SK-N-SH (cell line): ENCODE data around the gene MSL1. TPM values are rescaled to one million over a fixed set of nuclear protein-coding genes. Genes with fewer than 3 reads are reported as not detected.

Source experiments
- CTCF ChIA-PET: fragments of 300-600, 350-600 bp; formaldehyde crosslinking; extraction: SDS; loops from one replicate; lab custom pipeline; 2021; lab: Yijun Ruan, JAX
- POLR2A ChIA-PET: fragments of 350-600 bp; sonication (Branson Sonifier 250); formaldehyde crosslinking; extraction: SDS; loops from one replicate; lab custom pipeline; 2020; ENCODE audit warnings: antibody characterized with exemption, inconsistent platforms; lab: Yijun Ruan, JAX
- DNase-seq: peaks from one replicate; pipeline ENCODE4 v3.0.0; 2012
- H2AFZ ChIP-seq: fragments of 200-600 bp; sonication (generic); 2 replicates; pipeline ENCODE4 v1.8.1; 2016; ENCODE audit warnings: antibody characterized with exemption, mild to moderate bottlenecking, low read depth
- H3F3A ChIP-seq: fragments of 200-600 bp; sonication (generic); replicated peaks from 2 replicates; pipeline ENCODE3; 2016; ENCODE audit warnings: antibody characterized with exemption, mild to moderate bottlenecking; ENCODE audit not compliant: insufficient read depth
- H3K27ac ChIP-seq, 2 experiments: fragments of 200-500 bp in 1 of 2; fragments of 200-600 bp in 1 of 2; sonication (Bioruptor generic) in 1 of 2; sonication (generic), shearing (Covaris generic) in 1 of 2; 2 replicates each; pipeline versions ENCODE4 v1.5.1 to v1.6.1; 2014 to 2016; ENCODE audit warnings: low read depth in 2 of 2, inconsistent platforms in 1 of 2, low read length in 1 of 2, mild to moderate bottlenecking in 1 of 2, mixed read lengths in 1 of 2
- H3K27me3 ChIP-seq: fragments of 200-600 bp; sonication (generic), shearing (Covaris generic); 2 replicates; pipeline ENCODE4 v1.6.1; 2016; ENCODE audit warnings: mixed run types; ENCODE audit not compliant: insufficient read depth
- H3K36me3 ChIP-seq, 2 experiments: fragments of 200-500 bp in 1 of 2; fragments of 200-600 bp in 1 of 2; sonication (Bioruptor generic) in 1 of 2; sonication (generic) in 1 of 2; replicated peaks in 1 of 2; 2 replicates each; pipeline versions ENCODE3 to v1.5.1; 2014 to 2016; ENCODE audit warnings: low read length in 1 of 2, mild to moderate bottlenecking in 1 of 2; ENCODE audit not compliant: insufficient read depth in 2 of 2, control insufficient read depth in 1 of 2
- H3K4me1 ChIP-seq, 2 experiments: fragments of 200-500 bp in 1 of 2; fragments of 200-600 bp in 1 of 2; sonication (Bioruptor generic) in 1 of 2; sonication (generic), shearing (Covaris generic) in 1 of 2; 2 replicates each; pipeline versions ENCODE4 v1.5.1 to v1.6.1; 2014 to 2016; ENCODE audit warnings: low read depth in 1 of 2, low read length in 1 of 2, mixed run types in 1 of 2; ENCODE audit not compliant: insufficient read depth in 2 of 2, control insufficient read depth in 1 of 2
- H3K4me2 ChIP-seq: fragments of 200-600 bp; sonication (generic), shearing (Covaris generic); 2 replicates; pipeline ENCODE4 v1.6.1; 2017; ENCODE audit warnings: mixed run types
- H3K4me3 ChIP-seq, 2 experiments: fragments of 200-500 bp in 1 of 2; fragments of 200-600 bp in 1 of 2; sonication (Bioruptor generic) in 1 of 2; sonication (generic), shearing (Covaris generic) in 1 of 2; 2 replicates each; pipeline versions ENCODE4 v1.5.1 to v1.8.1; 2014 to 2016; ENCODE audit warnings: low read depth in 2 of 2, inconsistent platforms in 1 of 2, low read length in 1 of 2, mild to moderate bottlenecking in 1 of 2, mixed read lengths in 1 of 2, moderate library complexity in 1 of 2
- H3K79me2 ChIP-seq: fragments of 200-600 bp; sonication (generic); 2 replicates; pipeline ENCODE4 v1.8.1; 2017; ENCODE audit warnings: mild to moderate bottlenecking; ENCODE audit not compliant: insufficient read depth
- H3K9ac ChIP-seq: fragments of 200-600 bp; sonication (generic); 2 replicates; pipeline ENCODE4 v1.6.1; 2017; ENCODE audit warnings: mixed run types
- H3K9me2 ChIP-seq: fragments of 200-600 bp; sonication (generic); 2 replicates; pipeline ENCODE4 v1.6.1; 2017; ENCODE audit warnings: mixed run types
- H3K9me3 ChIP-seq: fragments of 200-600 bp; sonication (generic); 2 replicates; pipeline ENCODE4 v1.6.1; 2017; ENCODE audit warnings: mixed run types, mild to moderate bottlenecking, moderate library complexity
- H4K20me1 ChIP-seq: fragments of 200-600 bp; sonication (generic); 2 replicates; pipeline ENCODE4 v1.6.1; 2017; ENCODE audit warnings: mild to moderate bottlenecking, mixed run types; ENCODE audit not compliant: insufficient read depth
- CHD2 ChIP-seq: fragments of 150-350 bp; IDR thresholded peaks from 2 replicates; pipeline ENCODE4 v1.6.1; 2018; ENCODE audit warnings: low read length; ENCODE audit not compliant: partially characterized antibody
- EZH2phosphoT487 ChIP-seq: fragments of 200-600 bp; sonication (generic); IDR thresholded peaks from 2 replicates; pipeline ENCODE4 v1.6.1; 2017; ENCODE audit warnings: low read depth, mixed run types, mild to moderate bottlenecking, antibody characterized with exemption, moderate library complexity, borderline replicate concordance
- FOSL2 ChIP-seq: IDR thresholded peaks from 2 replicates; pipeline ENCODE4 v1.4.0; 2012; ENCODE audit warnings: low read depth, mild to moderate bottlenecking, moderate library complexity, borderline replicate concordance
- GABPA ChIP-seq: IDR thresholded peaks from 2 replicates; pipeline ENCODE4 v1.4.0; 2012; ENCODE audit warnings: low read depth, mild to moderate bottlenecking
- JUND ChIP-seq: IDR thresholded peaks from 2 replicates; pipeline ENCODE4 v1.4.0; 2012
- MXI1 ChIP-seq: IDR thresholded peaks from 2 replicates; pipeline ENCODE4 v1.6.1; 2012; ENCODE audit warnings: mild to moderate bottlenecking, low read depth, low read length, improper control_type of control experiment
- NFIC ChIP-seq: IDR thresholded peaks from 2 replicates; pipeline ENCODE4 v1.4.0; 2012; ENCODE audit warnings: borderline replicate concordance
- NRF1 ChIP-seq: IDR thresholded peaks from 2 replicates; pipeline ENCODE4 v1.6.1; 2012; ENCODE audit warnings: low read depth, mild to moderate bottlenecking, low read length
- RAD21 ChIP-seq: IDR thresholded peaks from 2 replicates; pipeline ENCODE4 v1.6.1; 2012; ENCODE audit warnings: mild to moderate bottlenecking, low read length
- RCOR1 ChIP-seq: fragments of 150-350 bp; IDR thresholded peaks from 2 replicates; pipeline ENCODE4 v1.6.1; 2017; ENCODE audit warnings: antibody characterized with exemption, low read length
- RXRA ChIP-seq: IDR thresholded peaks from 2 replicates; pipeline ENCODE4 v1.4.0; 2012; ENCODE audit warnings: low read depth, mild to moderate bottlenecking, borderline replicate concordance
- SIN3A ChIP-seq: IDR thresholded peaks from 2 replicates; pipeline ENCODE4 v1.6.1; 2012; ENCODE audit warnings: low read depth, mild to moderate bottlenecking, low read length, moderate library complexity, borderline replicate concordance
- TCF12 ChIP-seq: IDR thresholded peaks from 2 replicates; pipeline ENCODE4 v1.4.0; 2012
- WGBS: methylation state at CpG from one replicate; pipeline ENCODE4 v1.1.6; 2017; ENCODE audit warnings: low lambda C conversion rate; 5-methylcytosine and 5-hydroxymethylcytosine counted together
- polyA plus RNA-seq, 3 experiments: library from polyadenylated mRNA; depleted of rRNA; stranded (reverse); fragments of >200 nt; gene quantifications; 2 replicates each; pipeline ENCODE4 v1.2.3, GENCODE V29; 2012
- TF ChIP-seq, protein P1 (sequence below): fragments of 200-600 bp; sonication (generic); IDR thresholded peaks from 2 replicates; pipeline ENCODE4 v1.6.1; 2017; ENCODE audit warnings: antibody characterized with exemption, mild to moderate bottlenecking, moderate library complexity
- TF ChIP-seq, protein P2 (sequence below): IDR thresholded peaks from 2 replicates; pipeline ENCODE4 v1.4.0; 2012; ENCODE audit warnings: low read depth
- TF ChIP-seq, protein P3 (sequence below): fragments of 150-350 bp; IDR thresholded peaks from 2 replicates; pipeline ENCODE4 v1.6.1; 2016; ENCODE audit warnings: mild to moderate bottlenecking, low read depth, low read length
- TF ChIP-seq, protein P4 (sequence below): IDR thresholded peaks from 2 replicates; pipeline ENCODE4 v1.4.0; 2012; ENCODE audit warnings: low read depth, borderline replicate concordance
- TF ChIP-seq, protein P5 (sequence below): fragments of 150-350 bp; IDR thresholded peaks from 2 replicates; pipeline ENCODE4 v1.6.1; 2017; ENCODE audit warnings: antibody characterized with exemption, low read length, low read depth, borderline replicate concordance
- TF ChIP-seq, protein P6 (sequence below): IDR thresholded peaks from 2 replicates; pipeline ENCODE4 v1.4.0; 2012; ENCODE audit warnings: low read depth, borderline replicate concordance

MSL1 gene
- polyA plus RNA-seq, 1 of the 3 experiments (the other 2 are of a cell fraction) = 30.2 TPM

DNA sequence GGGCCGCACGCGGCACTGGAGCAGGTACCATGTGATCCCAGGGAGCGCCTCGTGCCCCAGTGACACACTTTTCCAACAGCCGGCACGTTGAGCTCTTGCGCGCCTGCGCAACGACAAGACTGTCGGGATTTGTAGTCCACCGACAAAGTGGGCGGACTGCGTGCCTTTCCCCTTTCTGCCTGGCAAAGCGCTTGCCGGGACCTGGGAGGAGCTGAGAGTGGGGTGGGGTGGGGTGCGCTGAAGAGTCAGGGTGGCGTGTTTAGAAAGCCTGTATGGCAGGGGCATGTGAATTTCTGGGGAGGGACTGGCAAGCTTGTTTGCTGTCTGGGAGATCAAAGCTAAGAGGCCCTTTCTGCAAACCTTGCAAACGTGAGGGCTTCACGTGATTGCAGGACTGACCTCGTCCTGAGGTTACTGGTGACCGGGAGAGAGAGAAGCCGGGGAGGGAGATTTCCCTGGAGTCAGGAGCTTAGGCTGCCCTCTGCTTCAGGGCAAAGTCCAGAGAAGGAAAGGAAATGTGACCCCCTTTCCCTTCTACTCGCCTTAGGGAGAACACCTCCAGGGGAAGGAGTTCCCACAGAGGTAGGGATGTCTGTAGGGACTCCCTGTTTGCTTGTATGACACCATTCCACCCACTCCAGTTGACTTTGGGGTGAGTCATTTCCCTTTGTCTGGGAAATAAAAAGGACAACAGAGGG is 21.0 kb upstream of the MSL1 start:
- Histone ChIP-seq H3K36me3 (peaks cover 10 to 15% of the 10 kb centered on the region in 2 experiments), H3K4me2 (peak overlapping the region; percentile 96), H3F3A (peaks cover 7% of the 10 kb centered on the region), H3K4me1 (peaks cover 14 to 28% of the 10 kb centered on the region in 2 experiments; a peak in 1 of 4 replicates), H3K27ac (peak overlapping the region; percentile 70 to 95), H4K20me1 (0 out of 2 replicates have a peak, but pooled peaks cover 5% of the 10 kb centered on the region), H3K27me3 (no peaks in the 10 kb centered on the region), H3K79me2 (peaks cover 31% of the 10 kb centered on the region), H3K9me3 (no peaks in the 10 kb centered on the region), H3K4me3 (peak overlapping the region; percentile 73 to 96), H2AFZ (peak overlapping the region; percentile 60; the same call in 1 of the 2 replicates), H3K9ac (peak overlapping the region; percentile 99), H3K9me2 (no peaks in the 10 kb centered on the region)
- peak; percentile 95 for DNase-seq
- CTCF ChIA-PET = interaction anchor here (0.9 to 12.5 kb wide), 10 partner anchors 11 to 122 kb away, joined by 3 to 98 read pairs (median 6); partner anchors contain the start of gene THRA
- WGBS = 1% methylated on average over 24 of the region's 25 CpGs
- POLR2A ChIA-PET = interaction anchor here (0.6 to 3.3 kb wide), 5 partner anchors 9 to 66 kb away, joined by 3 to 25 read pairs (median 4); partner anchors contain the start of gene CASC3
- peak; percentile 70 for TF ChIP-seq JUND
- TF ChIP-seq, protein P1, sequence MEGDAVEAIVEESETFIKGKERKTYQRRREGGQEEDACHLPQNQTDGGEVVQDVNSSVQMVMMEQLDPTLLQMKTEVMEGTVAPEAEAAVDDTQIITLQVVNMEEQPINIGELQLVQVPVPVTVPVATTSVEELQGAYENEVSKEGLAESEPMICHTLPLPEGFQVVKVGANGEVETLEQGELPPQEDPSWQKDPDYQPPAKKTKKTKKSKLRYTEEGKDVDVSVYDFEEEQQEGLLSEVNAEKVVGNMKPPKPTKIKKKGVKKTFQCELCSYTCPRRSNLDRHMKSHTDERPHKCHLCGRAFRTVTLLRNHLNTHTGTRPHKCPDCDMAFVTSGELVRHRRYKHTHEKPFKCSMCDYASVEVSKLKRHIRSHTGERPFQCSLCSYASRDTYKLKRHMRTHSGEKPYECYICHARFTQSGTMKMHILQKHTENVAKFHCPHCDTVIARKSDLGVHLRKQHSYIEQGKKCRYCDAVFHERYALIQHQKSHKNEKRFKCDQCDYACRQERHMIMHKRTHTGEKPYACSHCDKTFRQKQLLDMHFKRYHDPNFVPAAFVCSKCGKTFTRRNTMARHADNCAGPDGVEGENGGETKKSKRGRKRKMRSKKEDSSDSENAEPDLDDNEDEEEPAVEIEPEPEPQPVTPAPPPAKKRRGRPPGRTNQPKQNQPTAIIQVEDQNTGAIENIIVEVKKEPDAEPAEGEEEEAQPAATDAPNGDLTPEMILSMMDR = no peak
- TF ChIP-seq GABPA = no peak
- TF ChIP-seq, protein P2, sequence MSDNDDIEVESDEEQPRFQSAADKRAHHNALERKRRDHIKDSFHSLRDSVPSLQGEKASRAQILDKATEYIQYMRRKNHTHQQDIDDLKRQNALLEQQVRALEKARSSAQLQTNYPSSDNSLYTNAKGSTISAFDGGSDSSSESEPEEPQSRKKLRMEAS = peak; percentile 99
- TF ChIP-seq, protein P3, sequence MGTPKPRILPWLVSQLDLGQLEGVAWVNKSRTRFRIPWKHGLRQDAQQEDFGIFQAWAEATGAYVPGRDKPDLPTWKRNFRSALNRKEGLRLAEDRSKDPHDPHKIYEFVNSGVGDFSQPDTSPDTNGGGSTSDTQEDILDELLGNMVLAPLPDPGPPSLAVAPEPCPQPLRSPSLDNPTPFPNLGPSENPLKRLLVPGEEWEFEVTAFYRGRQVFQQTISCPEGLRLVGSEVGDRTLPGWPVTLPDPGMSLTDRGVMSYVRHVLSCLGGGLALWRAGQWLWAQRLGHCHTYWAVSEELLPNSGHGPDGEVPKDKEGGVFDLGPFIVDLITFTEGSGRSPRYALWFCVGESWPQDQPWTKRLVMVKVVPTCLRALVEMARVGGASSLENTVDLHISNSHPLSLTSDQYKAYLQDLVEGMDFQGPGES = no peak
- peak; percentile 42; the same call in 1 of the 2 replicates for TF ChIP-seq TCF12
- no peak; the same call in 1 of the 2 replicates for TF ChIP-seq SIN3A
- TF ChIP-seq, protein P4, sequence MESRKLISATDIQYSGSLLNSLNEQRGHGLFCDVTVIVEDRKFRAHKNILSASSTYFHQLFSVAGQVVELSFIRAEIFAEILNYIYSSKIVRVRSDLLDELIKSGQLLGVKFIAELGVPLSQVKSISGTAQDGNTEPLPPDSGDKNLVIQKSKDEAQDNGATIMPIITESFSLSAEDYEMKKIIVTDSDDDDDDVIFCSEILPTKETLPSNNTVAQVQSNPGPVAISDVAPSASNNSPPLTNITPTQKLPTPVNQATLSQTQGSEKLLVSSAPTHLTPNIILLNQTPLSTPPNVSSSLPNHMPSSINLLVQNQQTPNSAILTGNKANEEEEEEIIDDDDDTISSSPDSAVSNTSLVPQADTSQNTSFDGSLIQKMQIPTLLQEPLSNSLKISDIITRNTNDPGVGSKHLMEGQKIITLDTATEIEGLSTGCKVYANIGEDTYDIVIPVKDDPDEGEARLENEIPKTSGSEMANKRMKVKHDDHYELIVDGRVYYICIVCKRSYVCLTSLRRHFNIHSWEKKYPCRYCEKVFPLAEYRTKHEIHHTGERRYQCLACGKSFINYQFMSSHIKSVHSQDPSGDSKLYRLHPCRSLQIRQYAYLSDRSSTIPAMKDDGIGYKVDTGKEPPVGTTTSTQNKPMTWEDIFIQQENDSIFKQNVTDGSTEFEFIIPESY = no peak
- peak; percentile 55; the same call in 1 of the 2 replicates for TF ChIP-seq RXRA
- TF ChIP-seq CHD2 = peak; percentile 70
- TF ChIP-seq, protein P5, sequence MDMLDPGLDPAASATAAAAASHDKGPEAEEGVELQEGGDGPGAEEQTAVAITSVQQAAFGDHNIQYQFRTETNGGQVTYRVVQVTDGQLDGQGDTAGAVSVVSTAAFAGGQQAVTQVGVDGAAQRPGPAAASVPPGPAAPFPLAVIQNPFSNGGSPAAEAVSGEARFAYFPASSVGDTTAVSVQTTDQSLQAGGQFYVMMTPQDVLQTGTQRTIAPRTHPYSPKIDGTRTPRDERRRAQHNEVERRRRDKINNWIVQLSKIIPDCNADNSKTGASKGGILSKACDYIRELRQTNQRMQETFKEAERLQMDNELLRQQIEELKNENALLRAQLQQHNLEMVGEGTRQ = peak; percentile 82
- peak; percentile 95 for TF ChIP-seq NRF1
- no peak; the same call in 1 of the 2 replicates for TF ChIP-seq NFIC
- TF ChIP-seq, protein P6, sequence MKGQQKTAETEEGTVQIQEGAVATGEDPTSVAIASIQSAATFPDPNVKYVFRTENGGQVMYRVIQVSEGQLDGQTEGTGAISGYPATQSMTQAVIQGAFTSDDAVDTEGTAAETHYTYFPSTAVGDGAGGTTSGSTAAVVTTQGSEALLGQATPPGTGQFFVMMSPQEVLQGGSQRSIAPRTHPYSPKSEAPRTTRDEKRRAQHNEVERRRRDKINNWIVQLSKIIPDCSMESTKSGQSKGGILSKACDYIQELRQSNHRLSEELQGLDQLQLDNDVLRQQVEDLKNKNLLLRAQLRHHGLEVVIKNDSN = peak; percentile 84
- peak; percentile 77 for TF ChIP-seq FOSL2
- TF ChIP-seq MXI1 = peak; percentile 99
- no peak; the same call in 1 of the 2 replicates for TF ChIP-seq RAD21
- TF ChIP-seq RCOR1 = no peak; the same call in 1 of the 2 replicates
- no peak for TF ChIP-seq EZH2phosphoT487
